GM18519 (cell line): ENCODE measurements around the gene PDPR.
"Not testable (repeated sequence)": the region's sequence is repeated elsewhere in the genome, so short reads cannot be mapped to it uniquely, and the experiment has no call there.

Source experiments
- ATAC-seq: cut with Tn5 transposase; IDR thresholded peaks from one replicate; pipeline ENCODE4 v1.9.1; 2021; ENCODE audit warnings: mild to moderate bottlenecking, moderate library complexity; ENCODE audit not compliant: unreplicated experiment, low FRiP score

PDPR gene

GRCh38 chr16:70126226-70126625 lies 12.1 kb downstream of the PDPR start:
- ATAC-seq, result not testable (repeated sequence)

GRCh38 chr16:70127706-70128105 lies 13.6 kb downstream of the PDPR start:
- ATAC-seq, result not testable (repeated sequence)

GRCh38 chr16:70128844-70129243 lies 14.7 kb downstream of the PDPR start:
- ATAC-seq, result not testable (repeated sequence)

GRCh38 chr16:70135796-70136195 lies 21.7 kb downstream of the PDPR start:
- not testable (repeated sequence) for ATAC-seq

- ATAC-seq, result not testable (repeated sequence)
Measured at GRCh38 chr16:70136595-70136994, 22.5 kb downstream of the PDPR start.

- not testable (repeated sequence) for ATAC-seq
Measured at GRCh38 chr16:70142739-70143138, 28.6 kb downstream of the PDPR start.

- ATAC-seq, result not testable (repeated sequence)
Measured at GRCh38 chr16:70143231-70143895, 29.2 kb downstream of the PDPR start.

- ATAC-seq, result not testable (repeated sequence)
Measured at GRCh38 chr16:70147853-70148252, 33.7 kb downstream of the PDPR start.

- ATAC-seq, result not testable (repeated sequence)
Measured at GRCh38 chr16:70148453-70148852, 34.3 kb downstream of the PDPR start.

GRCh38 chr16:70149296-70149695 lies 35.2 kb downstream of the PDPR start:
- ATAC-seq, result not testable (repeated sequence)

GRCh38 chr16:70151391-70151790 lies 37.3 kb downstream of the PDPR start:
- ATAC-seq, result no peak

GRCh38 chr16:70151941-70152509 lies 37.9 kb downstream of the PDPR start:
- ATAC-seq, result no peak

- ATAC-seq, result no peak
Measured at GRCh38 chr16:70152578-70153302, 38.6 kb downstream of the PDPR start.

GRCh38 chr16:70154736-70155135 lies 40.6 kb downstream of the PDPR start:
- not testable (repeated sequence) for ATAC-seq

GRCh38 chr16:70156207-70156978 lies 42.3 kb downstream of the PDPR start:
- ATAC-seq, result no peak

GRCh38 chr16:70157105-70157476 lies 43.0 kb downstream of the PDPR start:
- no peak for ATAC-seq

GRCh38 chr16:70157477-70158260 lies 43.5 kb downstream of the PDPR start:
- ATAC-seq, result no peak

GRCh38 chr16:70158261-70158939 lies 44.3 kb downstream of the PDPR start:
- ATAC-seq, result no peak
